H1 (cell line): ENCODE measurements around the gene KIF22.

Experiments used
- CREB1 ChIP-seq: IDR thresholded peaks from 2 replicates; pipeline ENCODE4 v1.6.1; 2012; ENCODE audit warnings: inconsistent platforms
- KDM1A ChIP-seq: fragments of 200-600, 300-600 bp; sonication (generic); IDR thresholded peaks from 2 replicates; pipeline ENCODE4 v1.7.1; 2016; ENCODE audit warnings: mild to moderate bottlenecking, low read length, borderline replicate concordance
- TF ChIP-seq, protein P1 (sequence below), 3 experiments: IDR thresholded peaks; 1 replicate in 2 of 3; 2 replicates in 1 of 3; pipeline versions ENCODE4 v1.5.1 to v1.6.1; 2011; ENCODE audit warnings: low read length in 3 of 3, mild to moderate bottlenecking in 3 of 3, inconsistent platforms in 2 of 3, low read depth in 1 of 3, moderate library complexity in 1 of 3; ENCODE audit not compliant: insufficient read depth in 1 of 3; ENCODE audit errors: control extremely low read depth in 1 of 3

GRCh38 chr16:29819506-29819905 lies 29.0 kb downstream of the KIF22 start:
- TF ChIP-seq, protein P1, sequence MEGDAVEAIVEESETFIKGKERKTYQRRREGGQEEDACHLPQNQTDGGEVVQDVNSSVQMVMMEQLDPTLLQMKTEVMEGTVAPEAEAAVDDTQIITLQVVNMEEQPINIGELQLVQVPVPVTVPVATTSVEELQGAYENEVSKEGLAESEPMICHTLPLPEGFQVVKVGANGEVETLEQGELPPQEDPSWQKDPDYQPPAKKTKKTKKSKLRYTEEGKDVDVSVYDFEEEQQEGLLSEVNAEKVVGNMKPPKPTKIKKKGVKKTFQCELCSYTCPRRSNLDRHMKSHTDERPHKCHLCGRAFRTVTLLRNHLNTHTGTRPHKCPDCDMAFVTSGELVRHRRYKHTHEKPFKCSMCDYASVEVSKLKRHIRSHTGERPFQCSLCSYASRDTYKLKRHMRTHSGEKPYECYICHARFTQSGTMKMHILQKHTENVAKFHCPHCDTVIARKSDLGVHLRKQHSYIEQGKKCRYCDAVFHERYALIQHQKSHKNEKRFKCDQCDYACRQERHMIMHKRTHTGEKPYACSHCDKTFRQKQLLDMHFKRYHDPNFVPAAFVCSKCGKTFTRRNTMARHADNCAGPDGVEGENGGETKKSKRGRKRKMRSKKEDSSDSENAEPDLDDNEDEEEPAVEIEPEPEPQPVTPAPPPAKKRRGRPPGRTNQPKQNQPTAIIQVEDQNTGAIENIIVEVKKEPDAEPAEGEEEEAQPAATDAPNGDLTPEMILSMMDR (IDR thresholded peaks at IDR 0.05; ENCODE audit: control extremely low read depth in 1 of 3, insufficient read depth in 1 of 3, low read depth in 1 of 3, low read length in 3 of 3) = peak; percentile 14 to 44 (median 41); a peak in 3 of 4 replicates
- no peak for TF ChIP-seq KDM1A
- no peak for TF ChIP-seq CREB1
